ENCODE results near the gene OSR1. TPM values are rescaled to one million over a fixed set of nuclear protein-coding genes. Genes with fewer than 3 reads are reported as not detected.

The OSR1 gene
- total RNA-seq, 1 donor from 2014 or later, result 27.8 TPM

- no peak for DNase-seq (ENCODE audit: low spot score in 2 of 2, unreplicated experiment in 2 of 2)
- Mint-ChIP-seq H3K36me3 (peaks cover 2% of the 10 kb centered on the region), H3K27ac (no peak overlapping the region), H3K27me3 (ENCODE audit: low read depth) (peaks cover 100% of the 10 kb centered on the region), H3K4me3 (peak overlapping the region; percentile 76), H3K4me1 (peaks cover 46% of the 10 kb centered on the region), H3K9me3 (no peaks in the 10 kb centered on the region)
- TF ChIP-seq CTCF (IDR thresholded peaks at IDR 0.05; ENCODE audit: unreplicated experiment), result no peak
Observed at GRCh38 chr2:19359021-19359357, 566 bp upstream of the OSR1 start.

GRCh38 chr2:19357402-19358241 lies 801 bp downstream of the OSR1 start:
- H3K9me3 Mint-ChIP-seq, result no peaks in the 10 kb centered on the region
- H3K4me3 Mint-ChIP-seq, result peak overlapping the region; percentile 76
- H3K4me1 Mint-ChIP-seq, result peaks cover 36% of the 10 kb centered on the region
- H3K27ac Mint-ChIP-seq, result no peak overlapping the region
- peak in 1 of 2 experiments; percentile 50 for DNase-seq (ENCODE audit: low spot score in 2 of 2, unreplicated experiment in 2 of 2)
- H3K36me3 Mint-ChIP-seq, result peaks cover 2% of the 10 kb centered on the region
- peaks cover 100% of the 10 kb centered on the region for H3K27me3 Mint-ChIP-seq (ENCODE audit: low read depth)
- TF ChIP-seq CTCF (IDR thresholded peaks at IDR 0.05; ENCODE audit: unreplicated experiment), result no peak

GRCh38 chr2:19356545-19357401 lies 1.6 kb downstream of the OSR1 start:
- no peaks in the 10 kb centered on the region for H3K9me3 Mint-ChIP-seq
- peaks cover 99% of the 10 kb centered on the region for H3K27me3 Mint-ChIP-seq (ENCODE audit: low read depth)
- peak overlapping the region; percentile 64 for H3K27ac Mint-ChIP-seq
- H3K4me1 Mint-ChIP-seq, result peaks cover 28% of the 10 kb centered on the region
- peaks cover 2% of the 10 kb centered on the region for H3K36me3 Mint-ChIP-seq
- DNase-seq (ENCODE audit: low spot score in 2 of 2, unreplicated experiment in 2 of 2), result no peak
- peak overlapping the region; percentile 76 for H3K4me3 Mint-ChIP-seq
- no peak for TF ChIP-seq CTCF (IDR thresholded peaks at IDR 0.05; ENCODE audit: unreplicated experiment)

GRCh38 chr2:19355931-19356544 lies 2.4 kb downstream of the OSR1 start:
- Mint-ChIP-seq H3K4me1 (peaks cover 25% of the 10 kb centered on the region), H3K9me3 (no peaks in the 10 kb centered on the region), H3K27me3 (ENCODE audit: low read depth) (peaks cover 98% of the 10 kb centered on the region), H3K36me3 (peaks cover 2% of the 10 kb centered on the region), H3K4me3 (peak overlapping the region; percentile 76), H3K27ac (peak overlapping the region; percentile 64)
- DNase-seq (ENCODE audit: low spot score in 2 of 2, unreplicated experiment in 2 of 2), result no peak
- TF ChIP-seq CTCF (IDR thresholded peaks at IDR 0.05; ENCODE audit: unreplicated experiment), result no peak

GRCh38 chr2:19355416-19355821 lies 3.0 kb downstream of the OSR1 start:
- H3K9me3 Mint-ChIP-seq, result no peaks in the 10 kb centered on the region
- peaks cover 28% of the 10 kb centered on the region for H3K4me1 Mint-ChIP-seq
- peaks cover 98% of the 10 kb centered on the region for H3K27me3 Mint-ChIP-seq (ENCODE audit: low read depth)
- DNase-seq (ENCODE audit: low spot score in 2 of 2, unreplicated experiment in 2 of 2), result no peak
- no peak for TF ChIP-seq CTCF (IDR thresholded peaks at IDR 0.05; ENCODE audit: unreplicated experiment)
- no peak overlapping the region for H3K27ac Mint-ChIP-seq
- peak overlapping the region; percentile 76 for H3K4me3 Mint-ChIP-seq
- H3K36me3 Mint-ChIP-seq, result peaks cover 2% of the 10 kb centered on the region

All from mesothelial cell of epicardium (in vitro differentiated cells).